DMS 273 (cell line): ENCODE results near the gene RBFOX1.

Experiments used
- DNase-seq: peaks from one replicate; lab custom pipeline; 2025; ENCODE audit not compliant: unreplicated experiment; lab: John Stamatoyannopoulos, UW

The RBFOX1 gene

GRCh38 chr16:7334801-7335560 lies 2.3 kb downstream of the RBFOX1 start:
- DNase-seq = no peak

GRCh38 chr16:7335991-7336634 lies 3.5 kb downstream of the RBFOX1 start:
- no peak for DNase-seq

- DNase-seq = no peak
These were observed 4.1 kb downstream of the RBFOX1 start for GRCh38 chr16:7336742-7337141.

GRCh38 chr16:7338826-7339225 lies 6.2 kb downstream of the RBFOX1 start:
- no peak for DNase-seq

GRCh38 chr16:7339700-7340099 lies 7.1 kb downstream of the RBFOX1 start:
- DNase-seq = no peak

GRCh38 chr16:7340938-7341337 lies 8.3 kb downstream of the RBFOX1 start:
- DNase-seq = no peak

GRCh38 chr16:7342598-7342997 lies 10.0 kb downstream of the RBFOX1 start:
- DNase-seq = no peak

- DNase-seq = no peak
These were observed 10.6 kb downstream of the RBFOX1 start for GRCh38 chr16:7343243-7343642.

GRCh38 chr16:7344830-7345780 lies 12.5 kb downstream of the RBFOX1 start:
- no peak for DNase-seq

GRCh38 chr16:7350806-7351205 lies 18.2 kb downstream of the RBFOX1 start:
- no peak for DNase-seq

GRCh38 chr16:7351610-7352510 lies 19.2 kb downstream of the RBFOX1 start:
- DNase-seq = no peak

- DNase-seq = no peak
These were observed 23.1 kb downstream of the RBFOX1 start for GRCh38 chr16:7355758-7356157.

- no peak for DNase-seq
These were observed 28.9 kb downstream of the RBFOX1 start for GRCh38 chr16:7361416-7362129.

- no peak for DNase-seq
These were observed 29.6 kb downstream of the RBFOX1 start for GRCh38 chr16:7362231-7362630.

GRCh38 chr16:7363422-7364417 lies 31.1 kb downstream of the RBFOX1 start:
- peak; percentile 0 for DNase-seq

- no peak for DNase-seq
These were observed 33.4 kb downstream of the RBFOX1 start for GRCh38 chr16:7366041-7366440.

GRCh38 chr16:7366993-7367880 lies 34.6 kb downstream of the RBFOX1 start:
- DNase-seq = no peak

- no peak for DNase-seq
These were observed 36.6 kb downstream of the RBFOX1 start for GRCh38 chr16:7369204-7369603.
